Embryonic facial prominence (tissue), 1 donor: ENCODE data around the gene ABCC4.

Experiments used
- DNase-seq: peaks from one replicate; pipeline ENCODE4 v3.0.0-alpha.2; 2016; ENCODE audit errors: extremely low spot score

The ABCC4 gene

DNA sequence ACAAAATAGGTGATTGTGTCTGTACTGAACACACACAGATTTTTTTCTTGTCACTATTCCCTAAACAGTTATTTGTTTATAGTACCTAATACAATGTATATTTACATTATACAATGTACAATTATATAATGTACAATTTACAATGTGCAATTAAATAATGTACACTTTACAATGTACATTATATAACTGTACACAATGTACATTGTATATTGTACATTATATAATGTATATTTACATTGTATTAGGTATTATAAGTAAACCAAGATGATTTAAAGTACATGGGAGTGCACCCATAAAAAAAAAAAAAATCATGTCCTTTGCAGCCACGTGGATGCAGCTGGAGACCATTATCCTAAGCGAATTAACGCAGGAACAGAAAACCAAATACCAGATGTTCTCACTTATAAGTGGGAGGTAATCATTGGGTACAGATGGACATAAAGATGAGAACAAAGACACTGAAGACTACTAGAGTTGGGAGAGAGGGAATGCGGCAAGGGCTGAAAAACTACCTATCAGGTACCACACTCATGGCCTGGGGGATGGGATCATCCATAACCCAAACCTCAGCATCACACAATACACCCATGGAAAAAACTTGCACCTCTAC is 68.1 kb downstream of the ABCC4 start:
- no peak for DNase-seq

- DNase-seq = no peak
Observed at GRCh38 chr13:95231393-95231792, 69.9 kb downstream of the ABCC4 start.

- no peak for DNase-seq
Observed at GRCh38 chr13:95229855-95230254, 71.4 kb downstream of the ABCC4 start.

DNA sequence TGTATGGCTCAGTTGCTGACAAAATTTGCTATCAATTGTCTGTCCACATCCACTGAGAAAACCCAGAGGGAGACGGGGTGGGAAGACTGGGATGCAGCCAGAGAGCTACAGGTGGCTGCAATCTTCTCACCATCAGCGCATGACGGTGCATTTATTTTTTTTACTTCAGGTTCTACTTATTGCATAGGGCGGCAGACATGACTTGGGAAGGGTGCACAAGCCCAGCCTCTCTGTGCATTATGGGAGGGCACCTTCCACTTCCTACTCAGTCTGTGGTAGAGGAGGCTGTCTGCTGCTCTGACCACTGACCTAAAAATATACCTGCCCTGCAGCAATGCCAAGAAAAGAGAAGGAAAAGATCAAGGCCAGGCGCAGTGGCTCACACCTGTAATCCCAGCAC is 73.1 kb downstream of the ABCC4 start:
- no peak for DNase-seq

DNA sequence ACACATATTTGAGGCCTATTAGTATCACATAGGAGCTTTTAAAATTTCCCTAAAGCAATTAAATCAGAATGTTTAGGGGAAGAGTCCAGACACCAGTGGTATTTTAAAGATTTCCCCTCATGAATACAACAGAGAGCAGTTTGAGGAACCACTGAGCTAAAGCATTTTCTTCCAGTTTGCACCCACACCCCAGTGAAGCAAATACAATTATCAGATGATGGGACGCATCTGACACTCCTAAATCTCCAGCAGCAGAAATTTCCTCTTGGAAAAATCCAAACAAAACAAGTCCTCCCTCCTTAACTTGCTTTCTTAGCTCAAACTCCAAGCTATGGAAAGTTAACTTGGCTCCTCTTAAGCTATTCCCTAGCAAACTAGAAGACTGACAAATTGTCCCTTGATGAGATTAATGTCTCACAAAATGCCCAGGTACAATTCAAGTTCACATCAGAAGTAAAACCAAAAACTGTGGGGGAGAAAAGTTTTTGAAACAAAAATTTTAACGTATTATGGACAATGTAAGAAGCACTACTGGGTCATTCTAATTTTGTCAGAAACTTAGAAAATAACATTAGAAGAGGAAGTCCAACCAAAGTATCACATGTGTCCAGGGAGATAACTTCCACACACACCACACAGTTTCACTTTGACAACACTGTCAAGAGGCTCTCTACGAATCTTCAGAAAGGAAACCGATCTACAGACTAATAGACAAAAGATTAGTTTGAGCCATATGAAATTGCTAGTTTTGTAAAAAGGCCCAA is 74.1 kb downstream of the ABCC4 start:
- DNase-seq = no peak

DNA sequence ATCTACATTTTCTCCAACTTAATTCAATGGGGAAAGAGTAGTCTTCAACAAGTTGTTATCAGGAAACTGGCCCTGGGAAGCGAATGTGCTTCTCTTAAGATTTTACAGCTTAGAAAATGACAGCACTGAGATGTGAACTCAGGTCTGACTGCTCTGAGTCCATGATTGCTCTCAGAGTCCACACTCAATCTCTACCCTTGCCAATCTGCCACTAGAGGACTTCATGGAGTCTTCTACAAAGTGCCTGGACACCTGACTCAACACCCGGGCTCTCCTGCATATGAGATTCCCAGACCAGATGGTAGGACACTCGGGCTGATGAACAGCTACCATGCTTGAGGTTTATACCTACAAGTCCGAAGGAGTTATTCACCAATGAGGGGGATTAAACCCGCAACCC is 74.8 kb downstream of the ABCC4 start:
- no peak for DNase-seq

- no peak for DNase-seq
Observed at GRCh38 chr13:95226050-95226449, 75.2 kb downstream of the ABCC4 start.

DNA sequence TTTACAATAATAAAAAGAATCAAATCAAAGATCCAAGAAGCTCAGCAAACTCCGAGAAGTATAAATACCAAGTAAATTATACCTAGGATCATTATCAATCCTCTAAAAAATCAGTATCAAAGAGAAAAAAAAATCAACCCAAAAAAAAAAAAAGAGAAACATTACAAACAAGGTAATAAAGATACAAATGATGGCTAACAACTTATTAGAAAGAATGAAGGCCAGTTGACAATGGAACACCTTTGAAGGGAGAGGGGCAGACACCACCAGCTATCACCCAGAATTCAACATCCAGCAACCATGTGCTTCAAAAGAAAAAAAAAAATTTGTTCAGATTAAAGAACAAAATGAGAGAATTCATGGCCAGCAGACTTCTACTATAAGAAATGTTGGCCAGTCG is 77.2 kb downstream of the ABCC4 start:
- no peak for DNase-seq

DNA sequence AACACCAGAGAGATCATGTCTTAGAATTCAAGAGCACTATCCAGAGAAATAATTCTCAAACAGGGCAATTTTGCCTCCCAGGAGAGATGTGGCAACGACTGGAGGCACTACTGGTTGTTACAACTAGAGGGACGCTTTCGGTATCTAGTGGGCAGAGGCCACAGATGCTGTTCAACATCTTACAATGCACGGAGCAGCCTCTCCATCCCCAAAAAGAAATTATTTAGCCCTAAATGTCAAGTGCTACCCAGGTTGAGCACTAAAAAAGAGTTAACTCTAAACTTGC is 78.6 kb downstream of the ABCC4 start:
- no peak for DNase-seq

DNA sequence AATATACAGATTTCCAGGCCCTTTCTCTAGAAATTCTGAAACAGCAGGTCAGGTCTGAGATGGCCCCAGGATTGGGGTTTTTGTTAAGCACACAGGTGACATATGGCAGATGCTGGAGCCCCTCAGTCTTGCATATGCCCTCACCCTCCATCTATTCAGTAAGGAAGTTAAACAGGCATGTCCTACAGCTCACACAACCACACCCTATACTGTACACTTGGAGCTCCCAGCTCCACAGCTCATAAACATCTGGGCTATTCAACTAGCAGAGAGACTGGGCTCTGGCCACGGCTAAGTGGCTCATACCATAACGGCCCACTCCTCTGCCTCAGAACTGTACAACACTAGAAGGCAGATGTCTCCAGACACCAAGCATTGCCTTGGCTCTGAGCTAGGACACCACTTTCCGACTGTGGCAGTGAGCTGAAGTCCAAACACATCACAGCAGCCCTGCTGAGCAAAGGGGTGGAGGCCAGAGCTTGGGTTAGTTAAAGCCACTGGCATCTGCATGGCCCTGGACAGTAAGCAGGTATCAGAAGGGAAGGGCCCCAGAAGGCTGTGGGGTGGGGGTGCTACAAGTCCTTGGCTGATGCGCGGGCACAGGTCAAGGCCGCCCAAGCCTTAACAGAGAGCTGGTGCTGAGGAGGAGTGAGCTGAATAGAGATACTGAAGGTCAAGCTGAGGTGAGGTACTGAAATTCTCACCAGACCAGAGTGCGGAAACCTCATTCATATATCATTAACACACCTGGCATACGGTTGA is 79.1 kb downstream of the ABCC4 start:
- no peak for DNase-seq

GRCh38 chr13:95220611-95221010 is 80.6 kb downstream of the ABCC4 start:
- no peak for DNase-seq

DNA sequence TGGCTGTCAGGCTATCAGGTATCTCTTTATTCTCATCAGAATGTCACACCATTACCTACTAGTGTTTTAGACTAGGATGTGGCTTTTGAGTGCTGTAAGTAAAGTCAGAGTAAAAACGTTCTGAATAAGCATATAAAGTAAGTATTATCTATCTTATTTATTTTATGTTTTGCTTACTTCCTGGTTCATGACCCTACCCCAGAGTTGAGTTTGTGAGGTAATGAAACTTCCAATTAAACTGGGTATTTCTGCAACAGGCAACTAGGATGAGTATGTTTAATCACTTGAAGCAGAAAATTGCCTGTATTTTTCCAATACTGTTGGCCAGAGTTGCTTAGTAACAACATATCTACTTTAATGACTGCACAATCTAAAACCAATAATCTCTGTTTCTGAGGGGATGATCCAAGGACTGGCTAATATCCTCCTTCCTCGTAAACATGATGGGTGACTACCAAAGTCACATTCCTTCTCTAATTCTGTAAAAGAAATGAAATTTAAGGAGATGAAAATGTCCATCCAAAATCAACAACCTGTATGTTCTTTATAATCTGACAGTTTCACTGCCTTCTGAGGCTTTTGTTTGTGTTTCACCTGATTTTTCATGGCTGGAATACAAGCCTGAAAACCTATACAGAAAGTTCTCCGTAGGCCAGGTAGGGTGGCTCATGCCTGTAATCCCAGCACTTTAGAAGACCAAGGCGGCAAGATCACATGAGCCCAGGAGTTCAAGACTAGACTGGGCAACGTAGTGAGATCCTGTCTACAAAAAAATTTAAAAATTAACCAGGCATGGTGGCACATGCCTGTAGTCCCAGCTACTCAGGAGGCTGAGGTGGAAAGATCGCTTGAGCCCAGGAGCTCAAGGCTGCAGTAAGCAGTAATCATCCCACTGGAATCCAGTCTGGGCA is 83.1 kb downstream of the ABCC4 start:
- no peak for DNase-seq

DNA sequence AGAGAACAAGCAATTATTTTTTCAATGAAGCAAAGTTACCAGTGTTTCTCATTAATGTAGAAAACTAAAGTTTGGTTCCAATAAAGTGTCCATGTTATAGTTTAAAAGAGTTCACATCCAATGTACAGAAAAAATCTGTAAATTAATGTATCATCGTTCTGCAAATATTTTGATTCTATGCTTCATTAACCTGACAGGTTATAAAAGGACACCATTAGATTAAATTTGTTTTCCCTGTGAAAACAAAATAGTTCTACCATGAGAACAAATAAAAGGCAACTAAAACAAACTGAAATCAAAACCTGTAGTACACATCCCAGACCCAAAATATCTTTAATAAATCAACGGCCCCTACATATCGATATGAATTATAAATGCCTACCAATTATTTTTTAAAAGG is 85.1 kb downstream of the ABCC4 start:
- DNase-seq = no peak

DNA sequence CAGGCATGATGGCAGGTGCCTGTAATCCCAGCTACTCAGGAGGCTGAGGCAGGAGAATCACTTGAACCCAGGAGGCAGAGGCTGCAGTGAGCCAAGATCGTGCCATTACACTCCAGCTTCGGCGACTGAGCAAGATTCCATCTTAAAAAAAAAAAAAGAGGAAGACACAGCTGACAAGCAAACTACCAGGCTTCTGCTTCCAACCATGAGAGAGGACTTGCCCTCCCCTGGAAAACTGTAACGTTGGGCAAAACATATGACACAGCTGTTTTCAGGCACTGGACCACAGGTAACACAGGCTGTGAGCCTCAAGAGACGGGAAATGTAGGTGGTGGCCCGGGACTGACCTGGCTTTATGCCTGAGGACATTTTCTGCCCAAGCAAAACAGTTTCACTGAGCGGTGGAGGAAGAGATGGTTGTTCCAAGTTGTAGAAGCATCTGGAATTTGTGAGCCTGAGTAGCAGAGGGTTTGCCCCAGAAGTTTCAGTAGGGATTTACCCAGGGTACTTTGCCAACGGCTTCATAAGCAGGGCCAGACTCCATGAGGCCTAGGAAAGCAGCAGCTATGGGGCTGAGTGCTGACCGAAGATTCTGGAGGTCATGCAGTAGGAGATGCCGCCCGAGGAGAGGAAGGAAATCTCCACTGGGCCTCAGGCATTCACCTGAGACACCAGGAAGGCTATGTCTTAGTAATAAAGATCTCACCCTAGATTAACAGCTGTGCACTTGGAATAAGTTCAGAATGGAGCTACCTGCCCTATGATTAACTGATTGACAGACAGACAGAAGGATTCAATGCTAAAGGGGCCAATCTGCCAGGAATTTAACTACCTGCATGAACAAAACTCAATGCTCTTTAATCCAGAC is 88.0 kb downstream of the ABCC4 start:
- DNase-seq = no peak

- no peak for DNase-seq
Observed at GRCh38 chr13:95209109-95209508, 92.1 kb downstream of the ABCC4 start.

DNA sequence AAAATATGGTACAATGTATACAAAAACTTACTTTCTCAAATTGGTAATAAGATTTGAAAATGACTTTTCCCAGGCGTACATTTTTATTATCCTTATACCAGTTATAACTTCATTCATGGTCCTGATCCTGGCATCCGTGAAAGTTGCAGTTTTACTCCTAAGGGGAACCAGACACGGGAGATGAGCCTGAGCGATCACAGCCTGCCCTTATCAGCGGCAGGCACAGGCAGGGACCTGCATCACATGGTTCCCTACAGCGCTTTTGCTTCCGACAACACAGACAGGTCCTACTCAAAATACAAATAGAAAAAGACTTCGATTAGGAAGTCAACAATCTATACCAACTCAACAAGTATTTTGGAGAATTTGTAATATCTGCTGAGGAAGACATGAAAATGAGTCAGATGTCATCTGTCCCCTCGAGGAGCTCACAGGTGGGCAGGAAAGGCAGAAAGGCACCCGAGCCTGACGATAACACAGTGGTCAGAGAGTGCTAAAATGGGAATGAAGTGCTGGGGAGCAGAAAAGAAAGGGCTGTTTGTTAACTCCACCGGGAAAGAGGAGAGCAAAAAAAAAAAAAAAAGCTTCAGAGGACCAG is 93.4 kb downstream of the ABCC4 start:
- DNase-seq = no peak

GRCh38 chr13:95206116-95206515 is 95.1 kb downstream of the ABCC4 start:
- DNase-seq = no peak

DNA sequence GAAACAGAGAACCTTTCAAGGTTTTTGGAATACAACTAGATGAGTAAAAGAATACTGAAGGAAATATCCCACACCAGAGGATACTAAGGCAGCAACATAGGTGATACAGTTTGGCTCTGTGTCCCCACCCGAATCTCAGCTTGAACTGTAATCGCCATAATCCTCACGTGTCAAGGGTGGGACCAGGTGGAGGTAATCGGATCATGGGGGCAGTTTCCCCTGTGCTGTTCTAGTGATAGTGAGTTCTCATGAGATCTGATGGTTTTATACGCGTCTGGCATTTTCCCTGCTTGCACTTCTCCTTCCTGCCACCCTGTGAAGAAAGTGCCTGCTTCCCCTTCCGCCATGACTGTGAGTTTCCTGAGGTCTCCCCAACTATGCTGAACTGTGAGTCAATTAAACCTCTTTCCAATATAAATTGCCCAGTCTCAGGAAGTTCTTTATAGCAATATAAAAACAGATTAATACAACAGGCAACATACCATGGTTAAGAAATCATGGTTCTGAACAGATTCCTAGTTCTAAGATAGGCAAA is 97.0 kb downstream of the ABCC4 start:
- DNase-seq = no peak

- DNase-seq = no peak
Observed at GRCh38 chr13:95201814-95202651, 99.2 kb downstream of the ABCC4 start.
